ENCODE results near the gene NCS1.

DNA sequence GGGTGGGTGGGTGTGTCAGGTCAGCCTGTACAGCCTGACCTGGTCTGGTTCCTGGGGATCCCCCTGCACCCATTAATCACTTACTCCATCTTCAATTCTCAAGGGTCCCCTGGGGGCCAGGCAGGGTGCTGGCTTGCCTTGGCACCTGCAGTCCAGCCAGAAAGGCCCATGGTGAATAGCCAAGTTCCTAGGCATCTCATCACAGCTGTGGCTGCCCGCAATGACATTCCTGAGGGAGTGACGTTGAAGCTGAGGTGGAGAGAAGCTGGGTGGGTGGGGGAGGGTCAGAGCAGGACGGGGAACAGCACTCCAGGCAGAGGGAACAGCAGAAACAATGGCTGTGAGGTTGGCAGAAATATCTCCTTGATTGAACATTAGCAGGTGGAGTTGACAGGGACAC lies 103.9 kb downstream of the NCS1 start:
- TF ChIP-seq, protein P1, sequence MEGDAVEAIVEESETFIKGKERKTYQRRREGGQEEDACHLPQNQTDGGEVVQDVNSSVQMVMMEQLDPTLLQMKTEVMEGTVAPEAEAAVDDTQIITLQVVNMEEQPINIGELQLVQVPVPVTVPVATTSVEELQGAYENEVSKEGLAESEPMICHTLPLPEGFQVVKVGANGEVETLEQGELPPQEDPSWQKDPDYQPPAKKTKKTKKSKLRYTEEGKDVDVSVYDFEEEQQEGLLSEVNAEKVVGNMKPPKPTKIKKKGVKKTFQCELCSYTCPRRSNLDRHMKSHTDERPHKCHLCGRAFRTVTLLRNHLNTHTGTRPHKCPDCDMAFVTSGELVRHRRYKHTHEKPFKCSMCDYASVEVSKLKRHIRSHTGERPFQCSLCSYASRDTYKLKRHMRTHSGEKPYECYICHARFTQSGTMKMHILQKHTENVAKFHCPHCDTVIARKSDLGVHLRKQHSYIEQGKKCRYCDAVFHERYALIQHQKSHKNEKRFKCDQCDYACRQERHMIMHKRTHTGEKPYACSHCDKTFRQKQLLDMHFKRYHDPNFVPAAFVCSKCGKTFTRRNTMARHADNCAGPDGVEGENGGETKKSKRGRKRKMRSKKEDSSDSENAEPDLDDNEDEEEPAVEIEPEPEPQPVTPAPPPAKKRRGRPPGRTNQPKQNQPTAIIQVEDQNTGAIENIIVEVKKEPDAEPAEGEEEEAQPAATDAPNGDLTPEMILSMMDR (IDR thresholded peaks at IDR 0.05), result no peak
- TF ChIP-seq POLR2A (IDR thresholded peaks at IDR 0.05), result no peak
